H1 (cell line): Measurements from ENCODE around the gene LRTM2. TPM values are rescaled to one million over a fixed set of nuclear protein-coding genes. Genes with fewer than 3 reads are reported as not detected.
A peak's percentile ranks its signal among the peaks of the same experiment; 100 is the strongest.

Experiments used
- CTCF ChIA-PET: fragments of 300-600 bp; sonication (Branson Sonifier 250); formaldehyde crosslinking; loops from one replicate; lab custom pipeline; 2021; ENCODE audit not compliant: partially characterized antibody; lab: Charles Lee
- POLR2A ChIA-PET: fragments of 300-600 bp; sonication (Branson Sonifier 250); formaldehyde crosslinking; loops from one replicate; lab custom pipeline; 2021; ENCODE audit warnings: inconsistent platforms; ENCODE audit not compliant: partially characterized antibody; lab: Charles Lee
- DNase-seq, 2 experiments: peaks; one replicate each; pipeline versions ENCODE4 v3.0.0 to v3.0.0-alpha.2; 2010 to 2022; ENCODE audit warnings: low spot score in 2 of 2, low read depth in 1 of 2, mixed read lengths in 1 of 2
- FAIRE-seq: peaks from 2 replicates; lab custom pipeline; 2011; peaks lifted over from hg19 to GRCh38; lab: Jason Lieb, UNC
- H2AFZ ChIP-seq: 2 replicates; pipeline ENCODE4 v1.8.1; 2012; ENCODE audit warnings: low read length, inconsistent platforms
- H2AK5ac ChIP-seq: 2 replicates; pipeline ENCODE4 v1.6.1; 2013; ENCODE audit warnings: low read depth, low read length
- H2BK120ac ChIP-seq: replicated peaks from 2 replicates; pipeline ENCODE3; 2013; ENCODE audit warnings: low read depth, low read length, inconsistent platforms
- H2BK12ac ChIP-seq: 2 replicates; pipeline ENCODE4 v1.6.1; 2013; ENCODE audit warnings: low read depth, low read length
- H2BK15ac ChIP-seq: 2 replicates; pipeline ENCODE4 v1.6.1; 2013; ENCODE audit warnings: low read length
- H2BK20ac ChIP-seq: 2 replicates; pipeline ENCODE4 v1.6.1; 2013; ENCODE audit warnings: low read length
- H2BK5ac ChIP-seq: 2 replicates; pipeline ENCODE4 v1.6.1; 2013; ENCODE audit warnings: low read depth, low read length
- H3K14ac ChIP-seq: 2 replicates; pipeline ENCODE4 v1.6.1; 2013; ENCODE audit warnings: inconsistent platforms; ENCODE audit not compliant: insufficient read length
- H3K18ac ChIP-seq: 2 replicates; pipeline ENCODE4 v1.6.1; 2013; ENCODE audit warnings: low read length; ENCODE audit errors: extremely low read depth
- H3K23ac ChIP-seq: 2 replicates; pipeline ENCODE4 v1.6.1; 2013; ENCODE audit warnings: inconsistent platforms; ENCODE audit not compliant: insufficient read length
- H3K23me2 ChIP-seq: 2 replicates; pipeline ENCODE4 v1.6.1; 2013; ENCODE audit warnings: low read depth, low read length
- H3K27ac ChIP-seq: 2 replicates; pipeline ENCODE4 v1.6.1; 2011; ENCODE audit warnings: low read depth, low read length, inconsistent platforms
- H3K27me3 ChIP-seq, 4 experiments: replicated peaks in 1 of 4; 1 replicate in 1 of 4; 2 replicates in 3 of 4; pipeline versions ENCODE4 v1.6.1 to v1.8.1; 2011 to 2013; ENCODE audit warnings: low read length in 3 of 4, mild to moderate bottlenecking in 3 of 4, inconsistent platforms in 2 of 4, mixed read lengths in 2 of 4, moderate library complexity in 1 of 4; ENCODE audit not compliant: control insufficient read depth in 3 of 4, insufficient read depth in 3 of 4; ENCODE audit errors: extremely low read depth in 1 of 4
- H3K36me3 ChIP-seq, 4 experiments: 2 replicates each; pipeline versions ENCODE4 v1.6.1 to v1.8.1; 2011 to 2013; ENCODE audit warnings: mild to moderate bottlenecking in 4 of 4, low read length in 3 of 4, moderate library complexity in 2 of 4, control low read depth in 1 of 4, inconsistent platforms in 1 of 4; ENCODE audit not compliant: insufficient read depth in 4 of 4, control insufficient read depth in 2 of 4
- H3K4ac ChIP-seq: replicated peaks from 2 replicates; pipeline ENCODE3; 2013; ENCODE audit warnings: low read length, low read depth, mixed read lengths, inconsistent platforms; ENCODE audit not compliant: insufficient read length
- H3K4me1 ChIP-seq, 4 experiments: replicated peaks in 1 of 4; 1 replicate in 1 of 4; 2 replicates in 3 of 4; pipeline versions ENCODE4 v1.6.1 to v1.8.1; 2011 to 2013; ENCODE audit warnings: low read length in 3 of 4, inconsistent platforms in 2 of 4, mixed read lengths in 1 of 4; ENCODE audit not compliant: insufficient read depth in 4 of 4, control insufficient read depth in 3 of 4
- H3K4me2 ChIP-seq, 2 experiments: 2 replicates each; pipeline versions ENCODE4 v1.6.1 to v1.8.1; 2011 to 2013; ENCODE audit warnings: low read depth in 2 of 2, low read length in 2 of 2, control low read depth in 1 of 2, inconsistent platforms in 1 of 2, mild to moderate bottlenecking in 1 of 2; ENCODE audit not compliant: insufficient read depth in 1 of 2
- H3K4me3 ChIP-seq, 4 experiments: fragments of 200-600, 300-600 bp in 1 of 4; sonication (generic), shearing (Covaris generic), sonication (Bioruptor Twin) in 1 of 4; 2 replicates each; pipeline versions ENCODE4 v1.5.1 to v1.8.1; 2011 to 2016; ENCODE audit warnings: low read length in 4 of 4, low read depth in 3 of 4, control low read depth in 2 of 4, inconsistent platforms in 2 of 4, mild to moderate bottlenecking in 2 of 4, mixed read lengths in 1 of 4, moderate library complexity in 1 of 4; ENCODE audit not compliant: insufficient read depth in 2 of 4; ENCODE audit errors: extremely low read depth in 1 of 4
- H3K56ac ChIP-seq: replicated peaks from 2 replicates; pipeline ENCODE3; 2013; ENCODE audit warnings: low read depth, mild to moderate bottlenecking, mixed read lengths, low read length, inconsistent platforms; ENCODE audit not compliant: insufficient read length
- H3K79me1 ChIP-seq: 2 replicates; pipeline ENCODE4 v1.6.1; 2013; ENCODE audit warnings: low read depth, low read length, control low read depth
- H3K79me2 ChIP-seq, 2 experiments: 2 replicates each; pipeline versions ENCODE4 v1.6.1 to v1.8.1; 2012 to 2013; ENCODE audit warnings: low read length in 2 of 2, mild to moderate bottlenecking in 2 of 2, inconsistent platforms in 1 of 2; ENCODE audit not compliant: insufficient read depth in 2 of 2, control insufficient read depth in 1 of 2
- H3K9ac ChIP-seq, 4 experiments: replicated peaks in 1 of 4; 1 replicate in 1 of 4; 2 replicates in 3 of 4; pipeline versions ENCODE4 v1.6.1 to v1.8.1; 2011 to 2013; ENCODE audit warnings: low read depth in 3 of 4, low read length in 3 of 4, control low read depth in 2 of 4, mild to moderate bottlenecking in 2 of 4, moderate library complexity in 2 of 4, inconsistent platforms in 1 of 4; ENCODE audit errors: extremely low read depth in 1 of 4
- H3K9me3 ChIP-seq, 2 experiments: 2 replicates each; pipeline versions ENCODE4 v1.6.1 to v1.8.1; 2012 to 2013; ENCODE audit warnings: mild to moderate bottlenecking in 2 of 2, moderate library complexity in 2 of 2, control low read depth in 1 of 2, inconsistent platforms in 1 of 2, low read depth in 1 of 2, low read length in 1 of 2, mixed read lengths in 1 of 2; ENCODE audit not compliant: insufficient read depth in 2 of 2
- H4K20me1 ChIP-seq, 2 experiments: replicated peaks in 1 of 2; 2 replicates each; pipeline versions ENCODE3 to v1.8.1; 2011 to 2013; ENCODE audit warnings: inconsistent platforms in 2 of 2, low read length in 2 of 2, mild to moderate bottlenecking in 1 of 2; ENCODE audit not compliant: insufficient read depth in 2 of 2, control insufficient read depth in 1 of 2
- H4K5ac ChIP-seq: 2 replicates; pipeline ENCODE4 v1.6.1; 2013; ENCODE audit warnings: low read length, low read depth, mixed read lengths, inconsistent platforms; ENCODE audit not compliant: insufficient read length
- H4K8ac ChIP-seq: 2 replicates; pipeline ENCODE4 v1.8.0; 2013; ENCODE audit warnings: mild to moderate bottlenecking, moderate library complexity, low read length, inconsistent platforms; ENCODE audit not compliant: insufficient read depth; ENCODE audit errors: extremely low read depth
- H4K91ac ChIP-seq: replicated peaks from 2 replicates; pipeline ENCODE3; 2013; ENCODE audit warnings: low read length, mixed read lengths, inconsistent platforms; ENCODE audit not compliant: insufficient read length
- BCL11A ChIP-seq, 2 experiments: IDR thresholded peaks; one replicate each; pipeline ENCODE4 v1.6.1; 2011; ENCODE audit warnings: low read depth in 2 of 2, low read length in 2 of 2, mild to moderate bottlenecking in 2 of 2
- BRCA1 ChIP-seq: IDR thresholded peaks from 2 replicates; pipeline ENCODE4 v1.6.1; 2012; ENCODE audit warnings: low read depth, low read length, improper control_type of control experiment
- EP300 ChIP-seq, 2 experiments: IDR thresholded peaks; 1 replicate in 1 of 2; 2 replicates in 1 of 2; pipeline ENCODE4 v1.6.1; 2011 to 2012; ENCODE audit warnings: low read depth in 2 of 2, low read length in 2 of 2, mild to moderate bottlenecking in 2 of 2, borderline replicate concordance in 1 of 2, inconsistent platforms in 1 of 2, moderate library complexity in 1 of 2
- GABPA ChIP-seq: IDR thresholded peaks from 2 replicates; pipeline ENCODE4 v1.6.1; 2011; ENCODE audit warnings: mild to moderate bottlenecking, low read length, moderate library complexity, borderline replicate concordance; ENCODE audit not compliant: insufficient read depth
- GTF2F1 ChIP-seq: IDR thresholded peaks from 2 replicates; pipeline ENCODE4 v1.6.1; 2012; ENCODE audit warnings: low read depth, low read length, improper control_type of control experiment, borderline replicate concordance
- JUN ChIP-seq: IDR thresholded peaks from 2 replicates; pipeline ENCODE4 v1.6.1; 2011; ENCODE audit warnings: low read depth, mild to moderate bottlenecking, improper control_type of control experiment, low read length
- KDM4A ChIP-seq: IDR thresholded peaks from one replicate; pipeline ENCODE4 v1.7.1; 2012; ENCODE audit warnings: low read depth, mild to moderate bottlenecking, moderate library complexity, low read length, inconsistent platforms; ENCODE audit not compliant: severe bottlenecking
- POLR2AphosphoS5 ChIP-seq: IDR thresholded peaks from 2 replicates; pipeline ENCODE4 v1.6.1; 2011; ENCODE audit warnings: low read depth, low read length
- RBBP5 ChIP-seq: IDR thresholded peaks from 2 replicates; pipeline ENCODE4 v1.7.1; 2012; ENCODE audit warnings: low read depth, mild to moderate bottlenecking, inconsistent platforms, low read length, moderate library complexity, borderline replicate concordance
- RNF2 ChIP-seq: fragments of 200-900, 300-1000 bp; sonication (generic); IDR thresholded peaks from 2 replicates; pipeline ENCODE4 v1.7.1; 2016; ENCODE audit warnings: borderline replicate concordance, low read depth, mild to moderate bottlenecking, antibody characterized with exemption, low read length; ENCODE audit not compliant: poor library complexity, severe bottlenecking; ENCODE audit errors: missing control alignments
- SAP30 ChIP-seq: fragments of 300-600 bp; sonication (generic); IDR thresholded peaks from 2 replicates; pipeline ENCODE4 v1.7.1; 2012; ENCODE audit warnings: low read length, moderate library complexity, mild to moderate bottlenecking, inconsistent platforms; ENCODE audit not compliant: insufficient read depth, insufficient replicate concordance
- SP2 ChIP-seq: IDR thresholded peaks from 2 replicates; pipeline ENCODE4 v1.6.1; 2012; ENCODE audit warnings: mild to moderate bottlenecking, low read length, inconsistent platforms
- WGBS, 2 experiments: shearing (Covaris generic) in 1 of 2; methylation state at CpG; one replicate each; pipeline versions ENCODE4 v1.1.6 to v1.1.7; 2013 to 2015; ENCODE audit warnings: low lambda C conversion rate in 2 of 2, mixed read lengths in 2 of 2, inconsistent platforms in 1 of 2, low coverage in 1 of 2, missing lambda C conversion rate in 1 of 2; ENCODE audit not compliant: insufficient replicate concordance in 2 of 2, insufficient coverage in 1 of 2, insufficient read length in 1 of 2; ENCODE audit errors: extremely low coverage in 1 of 2, missing lambda C conversion rate in 1 of 2; 5-methylcytosine and 5-hydroxymethylcytosine counted together
- polyA plus RNA-seq, 7 experiments: library from polyadenylated mRNA; depleted of rRNA in 3 of 7; stranded (reverse) in 5 of 7; unstranded in 2 of 7; fragments of >200 nt in 5 of 7; fragments of 200-250 nt in 2 of 7; gene quantifications; 1 replicate in 5 of 7; 2 replicates in 1 of 7; 4 replicates in 1 of 7; pipeline versions ENCODE4 v1.2.1 to v1.2.3, GENCODE V29; 2011 to 2013; ENCODE audit warnings: missing spikeins in 2 of 7, mixed read lengths in 2 of 7
- total RNA-seq: library from RNA; stranded (reverse); fragmentation: NEBNext Ultra II Directional; extraction: Animal tissue kit (Norgen Biotek cat#: 25700); gene quantifications from 2 replicates; pipeline ENCODE4 v1.2.1, GENCODE V29; 2021

Gene LRTM2
- total and polyA plus RNA-seq, 2 of the 8 experiments (the other 6 are each of a cell fraction or from before 2014, with no cell fraction given), result 0.06 TPM; not detected in 1

GRCh38 chr12:1794440-1795090 is 25.8 kb upstream of the LRTM2 start:
- Histone ChIP-seq H4K20me1 (peaks cover 2 to 4% of the 10 kb centered on the region in 2 experiments), H2AK5ac (no peak overlapping the region; the same call in 1 of the 2 replicates), H2BK20ac (no peak overlapping the region), H3K4me1 (peaks cover 3 to 10% (median 4%) of the 10 kb centered on the region in 4 experiments; a peak in 6 of 7 replicates), H2BK12ac (no peak overlapping the region), H2BK5ac (no peak overlapping the region), H4K5ac (no peak overlapping the region), H3K23ac (no peak overlapping the region), H2AFZ (no peak overlapping the region), H3K36me3 (no peaks in the 10 kb centered on the region), H3K9ac (no peak overlapping the region), H3K27ac (no peak overlapping the region), H3K4me2 (no peak overlapping the region), H4K8ac (no peak overlapping the region), H3K4me3 (no peak overlapping the region), H3K79me2 (no peaks in the 10 kb centered on the region), H3K18ac (no peak overlapping the region), H3K23me2 (peaks cover 11% of the 10 kb centered on the region), H3K79me1 (no peaks in the 10 kb centered on the region), H3K27me3 (peaks cover 1 to 11% (median 7%) of the 10 kb centered on the region in 4 experiments; a peak in 6 of 7 replicates), H3K4ac (no peak overlapping the region), H3K14ac (no peak overlapping the region), H3K56ac (no peak overlapping the region), H4K91ac (no peak overlapping the region), H3K9me3 (no peaks in the 10 kb centered on the region), H2BK15ac (no peak overlapping the region), H2BK120ac (no peak overlapping the region)
- CTCF ChIA-PET, result interaction anchor here (0.5 to 14.3 kb wide), 22 partner anchors 12 to 240 kb away, joined by 3 to 188 read pairs (median 4); partner anchors contain the start of genes LRTM2 and WNT5B
- DNase-seq, result peak in 1 of 2 experiments; percentile 39
- WGBS, 2 experiments, result 90% methylated on average over 15 of the region's 15 CpGs; no CpG with 5 or more reads in 1 of the 2 experiments
- FAIRE-seq, result no peak
- POLR2A ChIA-PET, result interaction anchor here (1.0 to 1.4 kb wide), 2 partner anchors 102 to 145 kb away, joined by 3 read pairs; no protein-coding TSS in a partner anchor
- TF ChIP-seq RNF2 (no peak), RBBP5 (no peak), POLR2AphosphoS5 (no peak), JUN (no peak), EP300 (IDR thresholded peaks at IDR 0.05; ENCODE audit: borderline replicate concordance in 1 of 2, low read depth in 2 of 2, low read length in 2 of 2) (no peak), GABPA (no peak), SP2 (no peak), SAP30 (no peak), GTF2F1 (no peak), KDM4A (no peak), BRCA1 (no peak), BCL11A (IDR thresholded peaks at IDR 0.05; ENCODE audit: low read depth in 2 of 2, low read length in 2 of 2) (no peak)
